H1 (cell line): Measurements from ENCODE around the gene TINAGL1. TPM values are rescaled to one million over a fixed set of nuclear protein-coding genes. Genes with fewer than 3 reads are reported as not detected.

ENCODE experiments used
- CTCF ChIA-PET: fragments of 300-600 bp; sonication (Branson Sonifier 250); formaldehyde crosslinking; loops from one replicate; lab custom pipeline; 2021; ENCODE audit not compliant: partially characterized antibody; lab: Charles Lee
- POLR2A ChIA-PET: fragments of 300-600 bp; sonication (Branson Sonifier 250); formaldehyde crosslinking; loops from one replicate; lab custom pipeline; 2021; ENCODE audit warnings: inconsistent platforms; ENCODE audit not compliant: partially characterized antibody; lab: Charles Lee
- DNase-seq, 2 experiments: peaks; one replicate each; pipeline versions ENCODE4 v3.0.0 to v3.0.0-alpha.2; 2010 to 2022; ENCODE audit warnings: low spot score in 2 of 2, low read depth in 1 of 2, mixed read lengths in 1 of 2
- FAIRE-seq: peaks from 2 replicates; lab custom pipeline; 2011; peaks lifted over from hg19 to GRCh38; lab: Jason Lieb, UNC
- H2AFZ ChIP-seq: 2 replicates; pipeline ENCODE4 v1.8.1; 2012; ENCODE audit warnings: low read length, inconsistent platforms
- H2AK5ac ChIP-seq: 2 replicates; pipeline ENCODE4 v1.6.1; 2013; ENCODE audit warnings: low read depth, low read length
- H2BK120ac ChIP-seq: replicated peaks from 2 replicates; pipeline ENCODE3; 2013; ENCODE audit warnings: low read depth, low read length, inconsistent platforms
- H2BK12ac ChIP-seq: 2 replicates; pipeline ENCODE4 v1.6.1; 2013; ENCODE audit warnings: low read depth, low read length
- H2BK15ac ChIP-seq: 2 replicates; pipeline ENCODE4 v1.6.1; 2013; ENCODE audit warnings: low read length
- H2BK20ac ChIP-seq: 2 replicates; pipeline ENCODE4 v1.6.1; 2013; ENCODE audit warnings: low read length
- H2BK5ac ChIP-seq: 2 replicates; pipeline ENCODE4 v1.6.1; 2013; ENCODE audit warnings: low read depth, low read length
- H3K14ac ChIP-seq: 2 replicates; pipeline ENCODE4 v1.6.1; 2013; ENCODE audit warnings: inconsistent platforms; ENCODE audit not compliant: insufficient read length
- H3K18ac ChIP-seq: 2 replicates; pipeline ENCODE4 v1.6.1; 2013; ENCODE audit warnings: low read length; ENCODE audit errors: extremely low read depth
- H3K23ac ChIP-seq: 2 replicates; pipeline ENCODE4 v1.6.1; 2013; ENCODE audit warnings: inconsistent platforms; ENCODE audit not compliant: insufficient read length
- H3K23me2 ChIP-seq: 2 replicates; pipeline ENCODE4 v1.6.1; 2013; ENCODE audit warnings: low read depth, low read length
- H3K27ac ChIP-seq: 2 replicates; pipeline ENCODE4 v1.6.1; 2011; ENCODE audit warnings: low read depth, low read length, inconsistent platforms
- H3K27me3 ChIP-seq, 4 experiments: replicated peaks in 1 of 4; 1 replicate in 1 of 4; 2 replicates in 3 of 4; pipeline versions ENCODE4 v1.6.1 to v1.8.1; 2011 to 2013; ENCODE audit warnings: low read length in 3 of 4, mild to moderate bottlenecking in 3 of 4, inconsistent platforms in 2 of 4, mixed read lengths in 2 of 4, moderate library complexity in 1 of 4; ENCODE audit not compliant: control insufficient read depth in 3 of 4, insufficient read depth in 3 of 4; ENCODE audit errors: extremely low read depth in 1 of 4
- H3K36me3 ChIP-seq, 4 experiments: 2 replicates each; pipeline versions ENCODE4 v1.6.1 to v1.8.1; 2011 to 2013; ENCODE audit warnings: mild to moderate bottlenecking in 4 of 4, low read length in 3 of 4, moderate library complexity in 2 of 4, control low read depth in 1 of 4, inconsistent platforms in 1 of 4; ENCODE audit not compliant: insufficient read depth in 4 of 4, control insufficient read depth in 2 of 4
- H3K4ac ChIP-seq: replicated peaks from 2 replicates; pipeline ENCODE3; 2013; ENCODE audit warnings: low read length, low read depth, mixed read lengths, inconsistent platforms; ENCODE audit not compliant: insufficient read length
- H3K4me1 ChIP-seq, 4 experiments: replicated peaks in 1 of 4; 1 replicate in 1 of 4; 2 replicates in 3 of 4; pipeline versions ENCODE4 v1.6.1 to v1.8.1; 2011 to 2013; ENCODE audit warnings: low read length in 3 of 4, inconsistent platforms in 2 of 4, mixed read lengths in 1 of 4; ENCODE audit not compliant: insufficient read depth in 4 of 4, control insufficient read depth in 3 of 4
- H3K4me2 ChIP-seq, 2 experiments: 2 replicates each; pipeline versions ENCODE4 v1.6.1 to v1.8.1; 2011 to 2013; ENCODE audit warnings: low read depth in 2 of 2, low read length in 2 of 2, control low read depth in 1 of 2, inconsistent platforms in 1 of 2, mild to moderate bottlenecking in 1 of 2; ENCODE audit not compliant: insufficient read depth in 1 of 2
- H3K4me3 ChIP-seq, 4 experiments: fragments of 200-600, 300-600 bp in 1 of 4; sonication (generic), shearing (Covaris generic), sonication (Bioruptor Twin) in 1 of 4; 2 replicates each; pipeline versions ENCODE4 v1.5.1 to v1.8.1; 2011 to 2016; ENCODE audit warnings: low read length in 4 of 4, low read depth in 3 of 4, control low read depth in 2 of 4, inconsistent platforms in 2 of 4, mild to moderate bottlenecking in 2 of 4, mixed read lengths in 1 of 4, moderate library complexity in 1 of 4; ENCODE audit not compliant: insufficient read depth in 2 of 4; ENCODE audit errors: extremely low read depth in 1 of 4
- H3K56ac ChIP-seq: replicated peaks from 2 replicates; pipeline ENCODE3; 2013; ENCODE audit warnings: low read depth, mild to moderate bottlenecking, mixed read lengths, low read length, inconsistent platforms; ENCODE audit not compliant: insufficient read length
- H3K79me1 ChIP-seq: 2 replicates; pipeline ENCODE4 v1.6.1; 2013; ENCODE audit warnings: low read depth, low read length, control low read depth
- H3K79me2 ChIP-seq, 2 experiments: 2 replicates each; pipeline versions ENCODE4 v1.6.1 to v1.8.1; 2012 to 2013; ENCODE audit warnings: low read length in 2 of 2, mild to moderate bottlenecking in 2 of 2, inconsistent platforms in 1 of 2; ENCODE audit not compliant: insufficient read depth in 2 of 2, control insufficient read depth in 1 of 2
- H3K9ac ChIP-seq, 4 experiments: replicated peaks in 1 of 4; 1 replicate in 1 of 4; 2 replicates in 3 of 4; pipeline versions ENCODE4 v1.6.1 to v1.8.1; 2011 to 2013; ENCODE audit warnings: low read depth in 3 of 4, low read length in 3 of 4, control low read depth in 2 of 4, mild to moderate bottlenecking in 2 of 4, moderate library complexity in 2 of 4, inconsistent platforms in 1 of 4; ENCODE audit errors: extremely low read depth in 1 of 4
- H3K9me3 ChIP-seq, 2 experiments: 2 replicates each; pipeline versions ENCODE4 v1.6.1 to v1.8.1; 2012 to 2013; ENCODE audit warnings: mild to moderate bottlenecking in 2 of 2, moderate library complexity in 2 of 2, control low read depth in 1 of 2, inconsistent platforms in 1 of 2, low read depth in 1 of 2, low read length in 1 of 2, mixed read lengths in 1 of 2; ENCODE audit not compliant: insufficient read depth in 2 of 2
- H4K20me1 ChIP-seq, 2 experiments: replicated peaks in 1 of 2; 2 replicates each; pipeline versions ENCODE3 to v1.8.1; 2011 to 2013; ENCODE audit warnings: inconsistent platforms in 2 of 2, low read length in 2 of 2, mild to moderate bottlenecking in 1 of 2; ENCODE audit not compliant: insufficient read depth in 2 of 2, control insufficient read depth in 1 of 2
- H4K5ac ChIP-seq: 2 replicates; pipeline ENCODE4 v1.6.1; 2013; ENCODE audit warnings: low read length, low read depth, mixed read lengths, inconsistent platforms; ENCODE audit not compliant: insufficient read length
- H4K8ac ChIP-seq: 2 replicates; pipeline ENCODE4 v1.8.0; 2013; ENCODE audit warnings: mild to moderate bottlenecking, moderate library complexity, low read length, inconsistent platforms; ENCODE audit not compliant: insufficient read depth; ENCODE audit errors: extremely low read depth
- H4K91ac ChIP-seq: replicated peaks from 2 replicates; pipeline ENCODE3; 2013; ENCODE audit warnings: low read length, mixed read lengths, inconsistent platforms; ENCODE audit not compliant: insufficient read length
- JUND ChIP-seq: IDR thresholded peaks from 2 replicates; pipeline ENCODE4 v1.6.1; 2011; ENCODE audit warnings: mild to moderate bottlenecking, improper control_type of control experiment, low read length
- KDM1A ChIP-seq: fragments of 200-600, 300-600 bp; sonication (generic); IDR thresholded peaks from 2 replicates; pipeline ENCODE4 v1.7.1; 2016; ENCODE audit warnings: mild to moderate bottlenecking, low read length, borderline replicate concordance
- WGBS, 2 experiments: shearing (Covaris generic) in 1 of 2; methylation state at CpG; one replicate each; pipeline versions ENCODE4 v1.1.6 to v1.1.7; 2013 to 2015; ENCODE audit warnings: low lambda C conversion rate in 2 of 2, mixed read lengths in 2 of 2, inconsistent platforms in 1 of 2, low coverage in 1 of 2, missing lambda C conversion rate in 1 of 2; ENCODE audit not compliant: insufficient replicate concordance in 2 of 2, insufficient coverage in 1 of 2, insufficient read length in 1 of 2; ENCODE audit errors: extremely low coverage in 1 of 2, missing lambda C conversion rate in 1 of 2; 5-methylcytosine and 5-hydroxymethylcytosine counted together
- polyA plus RNA-seq, 7 experiments: library from polyadenylated mRNA; depleted of rRNA in 3 of 7; stranded (reverse) in 5 of 7; unstranded in 2 of 7; fragments of >200 nt in 5 of 7; fragments of 200-250 nt in 2 of 7; gene quantifications; 1 replicate in 5 of 7; 2 replicates in 1 of 7; 4 replicates in 1 of 7; pipeline versions ENCODE4 v1.2.1 to v1.2.3, GENCODE V29; 2011 to 2013; ENCODE audit warnings: missing spikeins in 2 of 7, mixed read lengths in 2 of 7
- total RNA-seq: library from RNA; stranded (reverse); fragmentation: NEBNext Ultra II Directional; extraction: Animal tissue kit (Norgen Biotek cat#: 25700); gene quantifications from 2 replicates; pipeline ENCODE4 v1.2.1, GENCODE V29; 2021

The TINAGL1 gene
- total and polyA plus RNA-seq, 2 of the 8 experiments (the other 6 are each of a cell fraction or from before 2014, with no cell fraction given): 11.2 to 21.7 TPM

- DNase-seq: peak in 1 of 2 experiments; percentile 42
- H4K5ac ChIP-seq: no peak overlapping the region
- no peaks in the 10 kb centered on the region for H3K79me2 ChIP-seq
- H3K9ac ChIP-seq: no peak overlapping the region
- no peaks in the 10 kb centered on the region for H3K9me3 ChIP-seq
- H3K36me3 ChIP-seq: no peaks in the 10 kb centered on the region
- no peak overlapping the region for H3K4me3 ChIP-seq
- no peak overlapping the region for H2BK120ac ChIP-seq
- 0 out of 2 replicates have a peak overlapping the region, but pooled peaks have one; percentile 33 for H2BK15ac ChIP-seq
- H3K4me1 ChIP-seq: peaks cover 10 to 49% (median 30%) of the 10 kb centered on the region in 4 experiments
- ChIA-PET POLR2A (interaction anchor here (1.3 to 2.1 kb wide), 2 partner anchors 10 to 11 kb away, joined by 3 to 6 read pairs; no protein-coding TSS in a partner anchor), CTCF (interaction anchor here (0.6 to 2.8 kb wide), 14 partner anchors 10 to 394 kb away, joined by 3 to 19 read pairs (median 4); partner anchors contain the start of gene COL16A1)
- H2BK12ac ChIP-seq: peak overlapping the region; percentile 90; the same call in 1 of the 2 replicates
- no peak overlapping the region for H2AFZ ChIP-seq
- no peak overlapping the region for H3K4ac ChIP-seq
- H3K14ac ChIP-seq: no peak overlapping the region
- H3K4me2 ChIP-seq: peak overlapping the region; percentile 60 to 76; a peak in 1 of 4 replicates
- no peaks in the 10 kb centered on the region for H3K79me1 ChIP-seq
- H3K18ac ChIP-seq: 0 out of 2 replicates have a peak overlapping the region, but pooled peaks have one; percentile 2
- WGBS, 2 experiments: 81% methylated on average over 6 of the region's 6 CpGs; no CpG with 5 or more reads in 1 of the 2 experiments
- H2BK5ac ChIP-seq: peak overlapping the region; percentile 35; the same call in 1 of the 2 replicates
- no peak overlapping the region for H3K23ac ChIP-seq
- H2BK20ac ChIP-seq: no peak overlapping the region
- no peak overlapping the region for H4K8ac ChIP-seq
- H3K56ac ChIP-seq: no peak overlapping the region
- FAIRE-seq: no peak
- TF ChIP-seq KDM1A: peak; percentile 94
- no peak for TF ChIP-seq JUND
- TF ChIP-seq, all 59 proteins: peak for 1
- Histone ChIP-seq H2AK5ac (no peak overlapping the region; the same call in 1 of the 2 replicates), H3K23me2 (no peaks in the 10 kb centered on the region; the same call in 1 of the 2 replicates), H3K27me3 (peaks cover 0 to 2% (median 0%) of the 10 kb centered on the region in 4 experiments; a peak in 1 of 7 replicates), H3K27ac (no peak overlapping the region), H4K91ac (no peak overlapping the region), H4K20me1 (no peaks in the 10 kb centered on the region)
These were observed 1.3 kb downstream of the TINAGL1 start for GRCh38 chr1:31577515-31578192.
